Measurements from ENCODE around the gene LILRA2.

- TF ChIP-seq, protein P1, sequence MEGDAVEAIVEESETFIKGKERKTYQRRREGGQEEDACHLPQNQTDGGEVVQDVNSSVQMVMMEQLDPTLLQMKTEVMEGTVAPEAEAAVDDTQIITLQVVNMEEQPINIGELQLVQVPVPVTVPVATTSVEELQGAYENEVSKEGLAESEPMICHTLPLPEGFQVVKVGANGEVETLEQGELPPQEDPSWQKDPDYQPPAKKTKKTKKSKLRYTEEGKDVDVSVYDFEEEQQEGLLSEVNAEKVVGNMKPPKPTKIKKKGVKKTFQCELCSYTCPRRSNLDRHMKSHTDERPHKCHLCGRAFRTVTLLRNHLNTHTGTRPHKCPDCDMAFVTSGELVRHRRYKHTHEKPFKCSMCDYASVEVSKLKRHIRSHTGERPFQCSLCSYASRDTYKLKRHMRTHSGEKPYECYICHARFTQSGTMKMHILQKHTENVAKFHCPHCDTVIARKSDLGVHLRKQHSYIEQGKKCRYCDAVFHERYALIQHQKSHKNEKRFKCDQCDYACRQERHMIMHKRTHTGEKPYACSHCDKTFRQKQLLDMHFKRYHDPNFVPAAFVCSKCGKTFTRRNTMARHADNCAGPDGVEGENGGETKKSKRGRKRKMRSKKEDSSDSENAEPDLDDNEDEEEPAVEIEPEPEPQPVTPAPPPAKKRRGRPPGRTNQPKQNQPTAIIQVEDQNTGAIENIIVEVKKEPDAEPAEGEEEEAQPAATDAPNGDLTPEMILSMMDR (conservative IDR thresholded peaks at IDR 0.05; ENCODE audit: low read depth in 2 of 2), result no peak
- TF ChIP-seq POLR2AphosphoS5 (IDR thresholded peaks at IDR 0.05; ENCODE audit: low read depth) (no peak), STAT1 (IDR thresholded peaks at IDR 0.05; ENCODE audit: unreplicated experiment) (no peak), EZH2phosphoT487 (IDR thresholded peaks at IDR 0.05; ENCODE audit: unreplicated experiment) (no peak), EZH2 (IDR thresholded peaks at IDR 0.05; ENCODE audit: low read depth, unreplicated experiment) (no peak), JUNB (IDR thresholded peaks at IDR 0.05; ENCODE audit: unreplicated experiment) (no peak), REST (IDR thresholded peaks at IDR 0.05; ENCODE audit: unreplicated experiment) (no peak), CREB1 (CRISPR knock-in tag; IDR thresholded peaks at IDR 0.05; ENCODE audit: low read depth) (no peak), ZNF331 (CRISPR knock-in tag; IDR thresholded peaks at IDR 0.05; ENCODE audit: low read depth) (no peak), ZNF114 (CRISPR knock-in tag; IDR thresholded peaks at IDR 0.05) (no peak)
- TF ChIP-seq, protein P2, sequence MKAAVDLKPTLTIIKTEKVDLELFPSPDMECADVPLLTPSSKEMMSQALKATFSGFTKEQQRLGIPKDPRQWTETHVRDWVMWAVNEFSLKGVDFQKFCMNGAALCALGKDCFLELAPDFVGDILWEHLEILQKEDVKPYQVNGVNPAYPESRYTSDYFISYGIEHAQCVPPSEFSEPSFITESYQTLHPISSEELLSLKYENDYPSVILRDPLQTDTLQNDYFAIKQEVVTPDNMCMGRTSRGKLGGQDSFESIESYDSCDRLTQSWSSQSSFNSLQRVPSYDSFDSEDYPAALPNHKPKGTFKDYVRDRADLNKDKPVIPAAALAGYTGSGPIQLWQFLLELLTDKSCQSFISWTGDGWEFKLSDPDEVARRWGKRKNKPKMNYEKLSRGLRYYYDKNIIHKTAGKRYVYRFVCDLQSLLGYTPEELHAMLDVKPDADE (IDR thresholded peaks at IDR 0.05), result no peak
Observed at GRCh38 chr19:54587026-54587425, 13.4 kb downstream of the LILRA2 start.
